ENCODE data around the gene RAB18.

DNA sequence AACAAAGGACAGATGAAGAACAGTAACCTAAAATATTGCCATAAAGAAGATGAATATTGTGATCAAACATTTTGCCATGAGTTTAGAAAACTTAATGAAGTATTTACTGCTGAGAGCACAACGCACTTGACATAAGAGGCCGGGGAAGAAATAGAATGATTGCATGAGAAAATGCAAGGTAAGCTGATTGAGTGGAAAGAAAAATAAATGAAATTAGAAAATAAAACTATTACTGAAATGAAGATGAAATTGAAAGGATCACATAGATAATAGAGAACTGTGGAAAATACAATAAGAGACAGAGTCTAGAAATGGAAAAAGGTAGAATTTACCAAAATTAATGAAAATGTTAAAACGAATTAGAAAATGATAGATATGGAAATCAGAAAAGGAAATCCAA, 10.1 kb downstream of the RAB18 start:
- TF ChIP-seq ZFX (IDR thresholded peaks at IDR 0.05; ENCODE audit: borderline replicate concordance) (no peak), CTCF (IDR thresholded peaks at IDR 0.05) (no peak)

Data from 22Rv1 (cell line).